ENCODE data around the gene KHNYN. TPM values are rescaled to one million over a fixed set of nuclear protein-coding genes. Genes with fewer than 3 reads are reported as not detected.

The KHNYN gene
- total and polyA plus RNA-seq, 2 of the 8 experiments (the other 6 are each of a cell fraction or from before 2014, with no cell fraction given) = 7.6 to 22.3 TPM

DNA sequence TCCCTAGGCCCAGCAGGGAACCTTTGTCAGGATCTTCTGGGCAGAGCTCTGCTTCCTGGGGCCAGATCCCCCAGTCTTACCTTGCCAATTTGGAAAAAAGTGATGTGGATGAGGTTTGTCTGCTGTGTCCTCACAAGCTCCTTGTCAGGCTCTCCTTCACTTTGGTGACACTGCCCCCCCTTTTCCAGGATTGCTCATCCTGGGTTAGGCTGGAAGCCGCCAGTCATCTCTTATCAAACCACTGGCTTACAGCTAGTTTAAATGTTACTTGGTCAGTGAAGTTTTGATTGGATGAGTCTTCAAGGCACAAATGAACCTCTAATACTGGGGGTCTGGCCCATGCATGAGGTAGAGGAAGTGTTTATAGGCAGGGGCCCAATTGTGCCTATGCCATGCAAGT, 15.7 kb upstream of the KHNYN start:
- FAIRE-seq (no peak), DNase-seq (ENCODE audit: low read depth in 1 of 2, low spot score in 2 of 2) (no peak)
- Histone ChIP-seq H2BK12ac (ENCODE audit: low read depth, low read length) (no peak overlapping the region), H3K14ac (ENCODE audit: insufficient read length) (no peak overlapping the region), H2AK5ac (ENCODE audit: low read depth, low read length) (no peak overlapping the region), H3K4me2 (ENCODE audit: insufficient read depth in 1 of 2, low read depth in 2 of 2, low read length in 2 of 2) (no peak overlapping the region), H3K9ac (replicated peaks in 1 of 4; ENCODE audit: extremely low read depth in 1 of 4, low read depth in 3 of 4, low read length in 3 of 4) (no peak overlapping the region), H3K9me3 (ENCODE audit: insufficient read depth in 2 of 2, low read depth in 1 of 2, low read length in 1 of 2) (no peaks in the 10 kb centered on the region), H3K18ac (ENCODE audit: extremely low read depth, low read length) (no peak overlapping the region), H3K4me1 (replicated peaks in 1 of 4; ENCODE audit: control insufficient read depth in 3 of 4, insufficient read depth in 4 of 4, low read length in 3 of 4) (no peaks in the 10 kb centered on the region), H4K8ac (ENCODE audit: extremely low read depth, insufficient read depth, low read length) (no peak overlapping the region), H3K23me2 (ENCODE audit: low read depth, low read length) (no peaks in the 10 kb centered on the region), H2AFZ (ENCODE audit: low read length) (no peak overlapping the region), H3K4me3 (ENCODE audit: extremely low read depth in 1 of 4, insufficient read depth in 2 of 4, low read depth in 3 of 4, low read length in 4 of 4) (no peak overlapping the region), H3K27me3 (replicated peaks in 1 of 4; ENCODE audit: control insufficient read depth in 3 of 4, extremely low read depth in 1 of 4, insufficient read depth in 3 of 4, low read length in 3 of 4) (peaks cover 0 to 5% (median 3%) of the 10 kb centered on the region in 4 experiments; a peak in 3 of 7 replicates), H3K56ac (replicated peaks; ENCODE audit: insufficient read length, low read depth, low read length) (no peak overlapping the region), H3K79me1 (ENCODE audit: low read depth, low read length) (no peaks in the 10 kb centered on the region), H2BK120ac (replicated peaks; ENCODE audit: low read depth, low read length) (no peak overlapping the region), H3K27ac (ENCODE audit: low read depth, low read length) (no peak overlapping the region), H3K4ac (replicated peaks; ENCODE audit: insufficient read length, low read depth, low read length) (no peak overlapping the region), H3K23ac (ENCODE audit: insufficient read length) (no peak overlapping the region), H3K79me2 (ENCODE audit: control insufficient read depth in 1 of 2, insufficient read depth in 2 of 2, low read length in 2 of 2) (no peaks in the 10 kb centered on the region), H2BK15ac (ENCODE audit: low read length) (no peak overlapping the region), H3K36me3 (ENCODE audit: control insufficient read depth in 2 of 4, insufficient read depth in 4 of 4, low read length in 3 of 4) (peaks cover 4 to 11% (median 7%) of the 10 kb centered on the region in 4 experiments; a peak in 5 of 8 replicates), H4K5ac (ENCODE audit: insufficient read length, low read depth, low read length) (no peak overlapping the region), H4K91ac (replicated peaks; ENCODE audit: insufficient read length, low read length) (no peak overlapping the region), H4K20me1 (replicated peaks in 1 of 2; ENCODE audit: control insufficient read depth in 1 of 2, insufficient read depth in 2 of 2, low read length in 2 of 2) (no peaks in the 10 kb centered on the region), H2BK20ac (ENCODE audit: low read length) (no peak overlapping the region), H2BK5ac (ENCODE audit: low read depth, low read length) (no peak overlapping the region)
- TF ChIP-seq RXRA (IDR thresholded peaks at IDR 0.05; ENCODE audit: insufficient read depth, low read depth, low read length) (no peak), GTF2F1 (IDR thresholded peaks at IDR 0.05; ENCODE audit: borderline replicate concordance, low read depth, low read length) (no peak), HDAC2 (IDR thresholded peaks at IDR 0.05; ENCODE audit: borderline replicate concordance in 1 of 2, low read depth in 2 of 2, low read length in 2 of 2) (no peak)
- POLR2A ChIA-PET (ENCODE audit: partially characterized antibody) = no interaction called here
- 100% methylated on average over 1 of the region's 1 CpG; no CpG with 5 or more reads in 1 of the 2 experiments for WGBS, 2 experiments (ENCODE audit: extremely low coverage in 1 of 2, insufficient coverage in 1 of 2, insufficient read length in 1 of 2, insufficient replicate concordance in 2 of 2, low coverage in 1 of 2, low lambda C conversion rate in 2 of 2, missing lambda C conversion rate in 1 of 2)
- CTCF ChIA-PET (ENCODE audit: partially characterized antibody) = interaction anchor here (1.0 to 9.6 kb wide), 12 partner anchors 12 to 171 kb away, joined by 3 to 101 read pairs (median 20); partner anchors contain the start of genes CBLN3, KHNYN and NYNRIN
